ENCODE measurements around the gene NKAIN2.
A peak's percentile ranks its signal among the peaks of the same experiment; 100 is the strongest.

The NKAIN2 gene

GRCh38 chr6:124795643-124796463, 992.2 kb downstream of the NKAIN2 start:
- peak in 1 of 2 experiments; percentile 37 for DNase-seq

GRCh38 chr6:124796464-124796970, 992.9 kb downstream of the NKAIN2 start:
- DNase-seq: no peak

GRCh38 chr6:124797224-124797623, 993.6 kb downstream of the NKAIN2 start:
- no peak for DNase-seq

DNA sequence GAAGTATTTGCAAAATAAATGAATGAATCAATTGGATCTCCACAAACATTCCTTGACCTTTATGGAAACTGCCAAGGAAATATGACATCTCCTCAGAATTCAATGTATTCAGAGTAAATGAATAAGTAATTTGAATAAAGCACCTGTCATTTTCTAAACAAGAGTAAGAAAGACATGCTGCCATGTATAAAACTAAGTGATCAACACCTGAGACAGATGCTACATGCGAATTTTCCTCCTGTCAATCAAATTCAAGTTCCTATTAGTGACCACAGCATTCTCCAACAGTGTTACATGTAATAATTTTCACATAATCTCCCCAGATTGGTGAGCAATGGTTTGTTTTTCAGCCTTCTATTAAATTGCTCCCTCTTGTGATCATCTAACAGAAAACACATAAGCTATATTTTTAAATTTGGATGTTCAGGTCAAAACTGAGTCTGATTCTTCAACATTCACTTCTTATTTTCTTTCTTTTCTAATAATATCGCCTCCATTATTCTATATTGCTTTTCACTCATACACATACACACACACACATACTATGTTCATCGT, 995.4 kb downstream of the NKAIN2 start:
- no peak for DNase-seq

DNA sequence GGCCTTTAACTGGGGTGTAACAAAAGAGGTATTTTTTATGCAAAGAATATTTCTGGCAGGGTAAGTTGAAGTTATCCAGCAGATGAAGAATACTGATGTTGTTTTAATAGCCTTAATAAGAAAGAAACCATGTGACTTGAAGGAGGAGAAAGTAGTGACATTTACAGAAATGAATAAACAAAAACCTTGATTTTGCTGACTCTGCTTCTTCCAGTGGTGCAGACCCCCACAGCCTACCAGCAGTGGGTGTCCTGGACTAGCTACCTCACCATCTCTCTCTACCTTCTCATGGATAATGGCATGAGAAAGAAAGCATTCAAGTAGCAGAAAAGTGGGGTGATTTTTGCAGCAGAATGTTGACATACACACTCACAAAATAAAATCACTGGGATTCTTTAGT, 996.0 kb downstream of the NKAIN2 start:
- DNase-seq: no peak

GRCh38 chr6:124800222-124800621, 996.6 kb downstream of the NKAIN2 start:
- peak in 1 of 2 experiments; percentile 11 for DNase-seq

GRCh38 chr6:124812067-124812466, 1008.4 kb downstream of the NKAIN2 start:
- DNase-seq: no peak

DNA sequence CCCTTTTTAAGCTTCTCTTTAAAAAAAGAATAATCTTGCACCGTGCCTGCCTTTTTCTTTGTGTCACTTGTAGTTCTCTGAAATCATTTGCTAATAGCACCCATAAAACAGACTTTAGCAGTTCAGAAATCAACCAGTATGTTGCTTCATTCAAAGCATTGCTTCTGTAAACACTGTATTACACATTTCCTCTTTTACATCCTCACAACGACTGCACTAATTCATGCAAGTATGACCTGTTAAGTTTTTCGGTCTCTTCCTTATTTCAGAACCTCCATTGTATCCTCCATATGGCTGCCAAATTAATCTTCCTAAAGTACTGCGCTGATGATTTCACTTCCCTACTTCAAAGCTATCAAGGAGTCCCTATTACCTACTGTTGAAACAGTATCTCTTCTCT, 1015.7 kb downstream of the NKAIN2 start:
- DNase-seq: no peak

- no peak for DNase-seq
Measured at GRCh38 chr6:124822204-124822613, 1018.5 kb downstream of the NKAIN2 start.

DNA sequence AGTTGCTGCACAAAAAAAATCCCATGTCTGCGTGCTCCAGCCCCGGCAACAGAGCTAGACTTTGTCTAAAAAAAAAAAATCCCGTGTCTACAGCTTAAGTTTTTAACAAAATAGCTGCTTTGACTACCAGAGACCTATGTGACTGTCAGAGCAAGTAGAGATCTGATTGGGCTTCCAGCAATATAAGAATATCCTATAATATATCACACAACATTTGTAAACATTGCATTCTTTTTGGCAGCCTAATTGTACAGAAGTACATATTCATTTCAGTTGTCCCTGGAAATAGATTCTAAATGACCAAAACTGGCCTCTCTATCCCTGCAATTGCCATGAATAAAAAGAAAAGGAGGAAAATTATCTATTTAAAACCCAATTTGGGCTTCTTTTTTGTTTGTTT, 1019.1 kb downstream of the NKAIN2 start:
- DNase-seq: no peak

- no peak for DNase-seq
Measured at GRCh38 chr6:124823240-124824111, 1019.8 kb downstream of the NKAIN2 start.

GRCh38 chr6:124825564-124825963, 1021.9 kb downstream of the NKAIN2 start:
- no peak for DNase-seq

GRCh38 chr6:124829822-124830221, 1026.2 kb downstream of the NKAIN2 start:
- no peak for DNase-seq

DNA sequence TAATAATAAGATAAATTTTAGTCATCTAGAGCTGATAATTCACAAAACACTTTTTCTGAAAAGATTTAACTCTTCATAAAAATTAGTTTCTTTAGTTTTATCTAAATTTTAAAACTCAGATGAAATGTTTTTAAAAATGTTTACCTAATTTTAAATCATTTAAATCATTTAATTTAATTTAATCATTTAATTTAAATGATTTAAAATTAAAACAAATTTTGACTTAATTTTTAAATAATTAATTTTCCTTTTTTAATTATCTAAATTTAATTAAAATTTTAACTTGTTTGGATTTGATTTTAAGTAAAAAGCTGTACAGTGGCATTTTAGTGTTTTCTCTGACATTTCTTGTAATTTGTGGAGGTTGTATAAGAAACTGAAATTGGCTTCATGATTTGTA, 1026.8 kb downstream of the NKAIN2 start:
- no peak for DNase-seq

GRCh38 chr6:124854338-124854922, 1050.8 kb downstream of the NKAIN2 start:
- DNase-seq: peak in 1 of 2 experiments; percentile 15

GRCh38 chr6:124857746-124858145, 1054.1 kb downstream of the NKAIN2 start:
- no peak for DNase-seq

GRCh38 chr6:124858564-124858963, 1054.9 kb downstream of the NKAIN2 start:
- DNase-seq: no peak

DNA sequence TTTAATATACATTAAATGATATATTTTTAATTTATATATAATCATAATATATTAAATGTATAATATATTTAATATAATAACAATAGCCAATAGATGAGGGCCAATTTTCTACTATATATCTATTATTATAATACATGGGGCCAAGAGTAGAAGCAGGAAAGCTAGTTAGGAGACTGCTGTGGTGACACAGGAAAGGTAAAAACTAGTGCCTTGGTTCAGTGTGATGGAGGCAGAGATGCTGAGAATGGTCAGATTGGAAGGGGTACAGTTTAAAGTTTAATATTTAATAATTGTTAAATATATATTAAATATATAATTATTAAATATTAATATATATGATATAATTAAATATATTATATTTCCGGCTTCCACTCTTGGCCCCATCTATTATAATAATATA, 1055.7 kb downstream of the NKAIN2 start:
- DNase-seq: no peak

GRCh38 chr6:124866040-124866439, 1062.4 kb downstream of the NKAIN2 start:
- DNase-seq: no peak

DNA sequence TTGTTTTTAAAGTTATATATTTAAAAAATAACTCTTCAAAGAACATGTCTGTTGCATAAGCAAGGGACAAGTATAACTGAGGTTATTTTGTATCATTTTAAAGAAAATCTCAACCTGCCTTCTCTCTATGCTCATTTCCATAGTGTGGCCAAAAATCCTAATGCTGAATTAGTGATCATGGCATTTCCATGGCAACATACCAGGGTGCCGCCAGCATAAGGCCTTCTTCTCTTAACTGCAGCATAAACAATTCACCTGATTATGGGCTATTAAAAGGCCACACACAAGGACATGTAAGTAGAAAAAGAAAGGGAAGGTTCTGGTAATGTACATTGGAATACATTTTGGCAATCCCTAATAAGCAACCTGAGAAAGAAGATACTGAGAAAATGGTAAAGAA, 1063.5 kb downstream of the NKAIN2 start:
- no peak for DNase-seq

DNA sequence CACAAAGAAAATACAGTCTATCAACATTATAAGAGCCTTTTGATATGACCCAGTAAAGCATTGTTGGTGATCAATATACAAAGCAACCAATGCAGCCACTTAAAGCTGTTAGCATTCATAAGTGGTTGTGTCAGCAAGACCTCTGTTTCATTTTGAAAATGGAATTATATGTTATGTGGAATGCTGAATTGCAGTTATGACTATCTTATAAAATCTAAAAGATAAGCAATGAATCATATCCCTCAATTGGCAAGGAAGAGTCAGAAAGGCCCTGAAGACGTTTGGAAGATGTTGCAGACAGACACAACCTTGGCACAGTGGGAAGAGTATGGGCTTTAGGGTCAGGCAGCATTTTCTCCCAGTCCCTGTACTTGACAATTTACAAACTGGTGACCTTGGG, 1064.8 kb downstream of the NKAIN2 start:
- no peak for DNase-seq

DNA sequence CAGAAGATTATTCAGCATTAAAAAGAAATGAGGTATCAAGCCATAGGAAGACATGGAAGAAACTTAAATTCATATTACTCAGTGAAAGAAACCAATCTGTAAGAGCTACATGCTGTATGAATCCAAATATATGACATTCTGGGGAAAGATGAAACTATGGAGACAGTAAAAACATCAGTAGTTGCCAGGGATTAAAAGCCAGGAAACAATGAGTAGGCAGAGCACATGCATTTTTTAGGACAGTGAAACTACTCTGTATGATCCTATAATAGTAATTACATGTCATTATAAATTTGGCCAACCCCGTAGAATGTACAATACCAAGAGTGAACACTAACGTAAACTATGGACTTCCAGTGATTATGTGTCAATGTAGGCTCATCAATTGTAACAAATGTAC, 1065.8 kb downstream of the NKAIN2 start:
- no peak for DNase-seq
